Measurements from ENCODE around the gene SLC25A30.

The SLC25A30 gene

DNA sequence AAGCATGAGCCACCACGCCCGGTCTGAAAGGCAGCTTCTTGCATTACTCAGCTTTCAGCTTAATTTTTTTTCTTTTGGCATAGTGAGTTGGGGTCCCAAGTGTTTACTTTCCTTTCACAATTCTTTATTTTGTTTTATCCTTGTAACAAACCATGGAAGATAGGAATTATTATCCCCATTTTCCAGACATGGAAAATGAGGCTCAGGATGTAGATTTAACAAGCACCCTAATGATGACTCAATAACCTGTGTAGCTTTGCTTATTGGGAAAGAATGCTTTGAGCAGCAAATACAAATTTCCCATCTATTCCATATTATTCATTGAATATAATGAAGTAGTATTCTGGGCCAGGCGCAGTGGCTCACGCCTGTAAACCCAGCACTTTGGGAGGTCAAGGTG is 33.1 kb upstream of the SLC25A30 start:
- TF ChIP-seq, protein P1, sequence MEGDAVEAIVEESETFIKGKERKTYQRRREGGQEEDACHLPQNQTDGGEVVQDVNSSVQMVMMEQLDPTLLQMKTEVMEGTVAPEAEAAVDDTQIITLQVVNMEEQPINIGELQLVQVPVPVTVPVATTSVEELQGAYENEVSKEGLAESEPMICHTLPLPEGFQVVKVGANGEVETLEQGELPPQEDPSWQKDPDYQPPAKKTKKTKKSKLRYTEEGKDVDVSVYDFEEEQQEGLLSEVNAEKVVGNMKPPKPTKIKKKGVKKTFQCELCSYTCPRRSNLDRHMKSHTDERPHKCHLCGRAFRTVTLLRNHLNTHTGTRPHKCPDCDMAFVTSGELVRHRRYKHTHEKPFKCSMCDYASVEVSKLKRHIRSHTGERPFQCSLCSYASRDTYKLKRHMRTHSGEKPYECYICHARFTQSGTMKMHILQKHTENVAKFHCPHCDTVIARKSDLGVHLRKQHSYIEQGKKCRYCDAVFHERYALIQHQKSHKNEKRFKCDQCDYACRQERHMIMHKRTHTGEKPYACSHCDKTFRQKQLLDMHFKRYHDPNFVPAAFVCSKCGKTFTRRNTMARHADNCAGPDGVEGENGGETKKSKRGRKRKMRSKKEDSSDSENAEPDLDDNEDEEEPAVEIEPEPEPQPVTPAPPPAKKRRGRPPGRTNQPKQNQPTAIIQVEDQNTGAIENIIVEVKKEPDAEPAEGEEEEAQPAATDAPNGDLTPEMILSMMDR (IDR thresholded peaks at IDR 0.05; ENCODE audit: insufficient read depth, low read depth, low read length, missing control alignments) = no peak
- no peak overlapping the region for H3K4me3 ChIP-seq (ENCODE audit: low read length)
- DNase-seq (ENCODE audit: low read depth) = no peak

- no peak overlapping the region for H3K4me3 ChIP-seq (ENCODE audit: low read length)
- TF ChIP-seq, protein P1 (IDR thresholded peaks at IDR 0.05; ENCODE audit: insufficient read depth, low read depth, low read length, missing control alignments) = no peak
- no peak for DNase-seq (ENCODE audit: low read depth)
Observed at GRCh38 chr13:45448965-45449559, 30.9 kb upstream of the SLC25A30 start.

- DNase-seq (ENCODE audit: low read depth) = no peak
- TF ChIP-seq, protein P1 (IDR thresholded peaks at IDR 0.05; ENCODE audit: insufficient read depth, low read depth, low read length, missing control alignments) = no peak
- H3K4me3 ChIP-seq (ENCODE audit: low read length) = no peak overlapping the region
Observed at GRCh38 chr13:45447050-45447661, 29.0 kb upstream of the SLC25A30 start.

- TF ChIP-seq, protein P1 (IDR thresholded peaks at IDR 0.05; ENCODE audit: insufficient read depth, low read depth, low read length, missing control alignments) = no peak
- DNase-seq (ENCODE audit: low read depth) = peak; percentile 32
- no peak overlapping the region for H3K4me3 ChIP-seq (ENCODE audit: low read length)
Observed at GRCh38 chr13:45446181-45446580, 28.0 kb upstream of the SLC25A30 start.

- TF ChIP-seq, protein P1 (IDR thresholded peaks at IDR 0.05; ENCODE audit: insufficient read depth, low read depth, low read length, missing control alignments) = no peak
- DNase-seq (ENCODE audit: low read depth) = no peak
- H3K4me3 ChIP-seq (ENCODE audit: low read length) = no peak overlapping the region
Observed at GRCh38 chr13:45445053-45445452, 26.9 kb upstream of the SLC25A30 start.

GRCh38 chr13:45441633-45442032 is 23.5 kb upstream of the SLC25A30 start:
- no peak overlapping the region for H3K4me3 ChIP-seq (ENCODE audit: low read length)
- TF ChIP-seq, protein P1 (IDR thresholded peaks at IDR 0.05; ENCODE audit: insufficient read depth, low read depth, low read length, missing control alignments) = peak; percentile 57
- DNase-seq (ENCODE audit: low read depth) = peak; percentile 70
